NCI-H82 treated with DMSO at 0.1 percent for 48 hours (cell line): ENCODE results near the gene ANTXR2.
"Not testable (repeated sequence)": the region's sequence is repeated elsewhere in the genome, so short reads cannot be mapped to it uniquely, and the experiment has no call there.

ENCODE experiments used
- DNase-seq: peaks from one replicate; lab custom pipeline; 2025; ENCODE audit not compliant: unreplicated experiment; lab: John Stamatoyannopoulos, UW

The ANTXR2 gene

DNA sequence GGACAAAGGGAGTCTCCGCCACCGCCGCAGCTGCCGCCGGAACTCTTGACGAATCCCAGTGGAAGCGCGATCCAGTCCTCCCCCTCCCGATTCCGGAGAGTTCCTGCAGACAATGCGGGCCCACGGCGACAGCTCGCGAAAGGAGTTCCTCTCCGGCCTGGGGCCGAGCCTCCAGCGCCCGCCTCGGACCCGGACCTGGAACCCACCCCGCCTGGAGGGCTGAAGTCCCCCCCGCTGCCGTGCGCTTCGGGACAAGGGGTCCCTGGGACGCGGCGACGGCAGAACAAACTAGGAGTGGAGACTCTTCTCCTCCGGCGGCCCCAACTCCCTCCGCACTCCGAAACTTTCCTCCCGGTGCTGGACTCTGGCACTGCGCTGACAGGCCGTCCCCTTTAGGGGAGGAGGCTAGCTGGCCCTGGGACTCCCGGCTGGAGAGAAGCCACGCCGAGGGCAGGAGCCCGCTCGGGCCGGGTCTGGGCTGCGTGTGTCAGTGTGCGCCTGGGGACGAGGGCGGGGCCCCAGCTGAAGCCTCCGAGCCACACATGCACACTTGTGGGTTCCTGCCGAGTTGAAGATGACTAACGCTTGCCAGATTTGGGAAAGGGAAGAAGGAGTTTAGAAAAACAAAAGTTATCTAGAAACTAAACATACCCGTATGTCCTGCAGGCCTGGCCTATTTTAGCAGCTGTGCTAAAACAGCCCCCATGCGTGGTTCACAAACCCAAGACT lies at the start of gene ANTXR2:
ANTXR2 (minus strand) TSS at position 486 of the 729 bp plus-strand sequence. CDS start 669 bp downstream, outside the sequence.
- peak; percentile 39 for DNase-seq

DNA sequence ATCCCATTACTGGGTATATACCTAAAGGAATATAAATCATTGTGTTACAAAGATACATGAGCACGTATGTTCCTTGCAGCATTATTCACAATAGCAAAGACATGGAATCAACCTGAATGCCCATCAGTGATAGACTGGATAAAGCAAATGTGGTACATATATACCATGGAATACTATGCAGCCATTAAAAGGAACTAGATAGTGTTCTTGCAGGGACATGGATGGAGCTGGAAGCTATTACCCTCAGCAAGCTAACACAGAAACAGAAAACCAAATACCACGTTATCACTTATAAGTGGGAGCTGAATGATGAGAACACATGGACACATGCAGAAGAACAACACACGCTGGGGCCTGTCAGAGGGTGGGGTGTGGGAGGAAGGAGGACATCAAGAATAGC lies 48.8 kb upstream of the ANTXR2 start:
- not testable (repeated sequence) for DNase-seq

GRCh38 chr4:80119620-80120019 lies 46.6 kb upstream of the ANTXR2 start:
- not testable (repeated sequence) for DNase-seq

DNA sequence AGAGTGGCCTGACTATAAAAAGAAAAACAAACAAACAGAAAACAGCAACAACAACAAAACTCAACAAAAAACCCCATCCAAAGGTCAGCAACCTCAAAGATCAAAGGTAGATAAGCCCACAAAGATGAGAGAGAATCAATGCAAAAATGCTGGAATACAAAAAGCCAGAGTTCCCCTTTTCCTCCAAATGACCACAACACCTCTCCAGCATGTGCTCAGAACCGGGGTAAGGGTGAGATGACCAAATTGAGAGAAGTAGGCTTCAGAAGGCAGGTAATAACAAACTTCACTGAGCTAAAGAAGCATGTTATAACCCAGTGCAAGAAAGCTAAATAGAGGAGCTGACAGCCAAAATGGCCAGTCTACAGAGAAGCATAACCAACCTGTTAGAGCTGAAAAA lies 43.5 kb upstream of the ANTXR2 start:
- no peak for DNase-seq

DNA sequence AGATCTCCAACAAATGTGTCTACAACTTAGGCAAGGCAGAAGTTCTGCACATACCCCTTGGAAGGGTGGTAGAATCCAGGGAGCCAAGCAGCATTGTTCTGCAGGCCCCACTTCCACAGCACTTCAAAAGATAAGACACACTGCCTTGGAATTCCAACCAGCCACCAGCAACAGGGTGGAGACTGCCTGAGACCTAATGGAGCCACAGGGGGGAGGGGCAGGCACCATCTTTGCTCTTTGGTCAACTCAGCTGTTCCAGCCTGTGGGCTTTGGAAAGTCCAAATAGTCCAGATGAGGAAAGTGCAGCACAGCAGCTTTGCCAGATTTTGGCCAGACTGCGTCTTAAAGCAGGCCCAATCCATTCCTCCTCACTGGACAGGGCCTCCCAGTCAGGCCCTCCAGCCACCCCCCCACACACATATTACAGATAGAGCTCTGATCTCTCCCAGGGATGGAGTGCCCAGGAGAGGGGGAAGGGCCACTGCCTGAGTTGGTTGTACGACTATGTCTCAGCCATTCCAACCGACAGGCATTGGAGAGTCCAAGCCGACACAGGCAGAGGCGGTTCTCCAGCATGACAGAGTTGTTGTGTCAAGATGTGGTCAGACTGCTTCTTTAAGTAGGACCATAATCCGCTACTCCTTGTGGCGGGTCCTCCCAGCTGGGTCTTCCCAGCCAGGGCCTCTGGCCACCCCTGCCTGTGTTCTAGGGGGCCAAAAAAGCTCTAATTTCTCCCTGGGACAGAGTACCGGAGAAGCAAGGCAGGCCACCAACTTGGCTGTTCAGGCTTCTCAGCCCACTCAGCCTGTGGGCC lies 42.5 kb upstream of the ANTXR2 start:
- no peak for DNase-seq

DNA sequence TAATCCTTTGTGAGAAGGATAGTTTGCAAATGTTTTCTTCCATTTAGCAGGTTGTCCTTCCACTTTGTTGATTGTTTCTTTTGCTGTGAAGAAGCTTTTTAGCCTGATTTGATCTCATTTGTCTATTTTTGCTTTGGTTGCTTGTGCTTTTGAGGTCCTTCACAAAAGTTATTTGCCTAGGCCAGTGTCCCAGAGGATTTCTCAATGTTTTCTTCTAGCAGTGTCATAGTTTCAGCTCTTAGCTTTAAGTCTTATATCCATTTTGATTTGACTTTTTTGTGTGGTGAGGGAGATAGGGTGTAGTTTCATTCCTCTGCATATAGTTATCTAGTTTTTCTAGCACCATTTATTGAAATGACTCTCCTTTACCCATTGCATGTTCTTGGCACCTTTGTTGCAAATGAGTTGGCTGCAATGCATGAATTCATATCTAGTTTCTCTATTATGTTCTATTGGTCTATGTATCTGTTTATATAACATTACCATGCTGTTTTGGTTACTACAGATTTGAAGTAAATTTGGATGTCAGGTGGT lies 41.8 kb upstream of the ANTXR2 start:
- no peak for DNase-seq

GRCh38 chr4:80113615-80114014 lies 40.6 kb upstream of the ANTXR2 start:
- no peak for DNase-seq

DNA sequence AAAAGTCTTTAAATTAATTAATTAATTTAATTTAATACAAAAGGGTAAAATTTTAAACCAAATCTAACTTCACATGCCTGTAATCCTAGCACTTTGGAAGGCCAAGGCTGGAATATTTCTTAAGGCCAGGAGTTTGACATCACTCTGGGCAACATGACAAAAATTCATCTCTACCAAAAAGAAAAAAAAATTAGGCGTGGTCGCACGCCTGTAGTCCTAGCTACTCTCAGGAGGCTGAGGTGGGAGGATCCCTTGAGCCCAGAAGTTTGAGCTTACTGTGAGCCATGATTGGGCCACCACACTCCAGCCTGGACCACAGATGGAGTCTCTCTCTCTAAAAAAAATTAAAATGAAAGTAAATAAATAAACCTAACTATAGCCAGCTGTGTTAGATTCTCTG lies 39.2 kb upstream of the ANTXR2 start:
- DNase-seq, result no peak

- DNase-seq, result no peak
These were observed 38.2 kb upstream of the ANTXR2 start for GRCh38 chr4:80111276-80111675.

GRCh38 chr4:80107374-80107773 lies 34.3 kb upstream of the ANTXR2 start:
- DNase-seq, result no peak

DNA sequence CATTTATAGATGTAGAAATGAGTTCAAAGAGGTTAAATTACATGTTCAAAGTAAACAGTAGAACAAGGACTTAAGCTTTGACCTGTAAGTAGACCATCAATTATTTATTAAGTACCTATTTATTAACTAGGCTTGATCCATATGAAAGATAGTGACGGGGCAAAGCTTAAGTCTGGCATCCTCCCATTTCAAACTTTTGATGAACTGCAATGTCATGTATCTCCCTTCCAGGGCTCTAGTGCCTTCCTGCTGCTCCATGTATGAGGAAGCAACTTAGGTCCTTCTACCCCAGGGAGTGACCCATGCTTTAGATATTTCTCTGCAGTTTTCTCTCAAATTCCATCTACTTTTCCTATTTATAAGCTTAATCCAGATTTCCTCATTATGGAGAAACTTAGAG lies 31.9 kb upstream of the ANTXR2 start:
- DNase-seq, result no peak

- DNase-seq, result no peak
These were observed 30.6 kb upstream of the ANTXR2 start for GRCh38 chr4:80103629-80104028.

DNA sequence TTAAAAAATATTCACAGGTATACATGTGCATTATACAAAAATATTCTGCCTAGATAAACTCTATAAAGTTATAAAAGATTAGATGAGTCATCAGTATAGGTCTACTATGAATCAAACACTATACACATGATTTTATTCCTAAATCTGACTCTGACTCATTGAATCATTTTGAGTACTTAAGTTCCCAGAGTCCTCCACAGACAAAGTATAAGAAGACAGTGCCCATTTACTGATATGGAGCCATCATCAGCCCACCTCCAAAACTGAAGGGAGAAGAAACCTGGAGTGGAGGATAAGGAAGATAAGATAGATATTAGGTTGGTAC lies 28.7 kb upstream of the ANTXR2 start:
- no peak for DNase-seq

DNA sequence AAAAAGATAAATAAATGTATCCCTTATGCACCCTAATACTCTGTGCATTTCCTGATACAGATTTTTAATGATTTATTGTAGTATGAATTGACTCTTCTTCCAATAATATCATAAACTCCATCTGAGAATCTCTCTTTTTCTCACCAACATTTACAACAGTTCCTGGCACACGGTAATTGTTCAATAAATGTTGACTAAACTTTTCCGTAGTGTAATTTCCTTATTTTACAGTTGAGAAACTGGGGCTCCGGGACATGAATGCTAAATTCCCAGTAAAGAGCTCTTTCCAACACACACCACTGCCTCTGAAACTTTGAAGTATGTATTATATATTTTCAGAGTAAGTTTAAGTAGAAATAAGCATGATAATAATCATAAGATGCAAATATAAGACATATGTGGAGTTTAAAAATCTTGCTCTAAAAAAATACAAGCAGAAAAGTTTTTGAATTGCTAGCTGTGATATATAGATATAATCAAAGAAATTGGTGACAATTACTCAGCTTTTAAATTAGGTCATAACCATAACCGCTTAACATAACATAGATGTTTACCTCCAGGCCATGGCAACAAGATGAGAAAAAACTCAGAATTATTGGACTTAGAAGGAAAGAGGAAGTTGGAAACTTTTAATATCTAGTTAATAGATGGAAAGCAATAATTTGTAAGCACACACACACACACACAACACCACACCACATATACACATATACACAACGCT lies 28.2 kb upstream of the ANTXR2 start:
- no peak for DNase-seq

DNA sequence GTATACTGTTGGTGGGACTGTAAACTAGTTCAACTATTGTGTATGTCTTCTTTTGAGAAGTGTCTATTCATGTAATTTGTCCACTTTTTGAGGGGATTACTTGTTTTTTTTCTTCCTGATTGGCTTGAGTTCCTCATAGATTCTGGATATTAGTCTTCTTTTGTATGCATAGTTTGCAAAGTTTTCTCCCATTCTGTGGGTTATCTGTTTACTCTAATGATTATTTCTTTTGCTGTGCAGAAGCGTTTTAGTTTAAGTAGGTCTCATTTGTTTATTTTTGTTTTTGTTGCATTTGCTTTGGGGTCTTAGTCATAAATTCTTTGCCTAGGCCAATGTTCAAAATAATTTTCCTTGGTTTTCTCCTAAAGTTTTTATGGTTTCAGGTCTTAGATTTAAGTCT lies 26.6 kb upstream of the ANTXR2 start:
- no peak for DNase-seq

DNA sequence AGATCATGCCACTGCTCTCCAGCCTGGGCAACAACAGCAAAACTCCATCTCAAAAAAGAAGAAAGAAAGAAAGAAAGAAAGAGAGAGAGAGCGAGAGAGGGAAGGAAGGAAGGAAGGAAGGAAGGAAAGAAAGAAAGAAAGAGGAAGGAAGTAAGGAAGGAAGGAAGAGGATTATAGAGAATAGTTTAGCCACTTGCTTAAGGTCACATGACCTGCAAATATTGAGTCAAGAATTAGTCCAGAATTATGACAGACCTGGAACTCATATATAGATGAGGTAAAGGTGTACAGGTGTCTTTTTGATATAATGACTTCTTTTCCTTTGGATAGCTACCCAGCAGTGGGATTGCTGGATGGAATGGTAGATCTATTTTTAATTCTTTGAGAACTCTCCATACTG lies 25.6 kb upstream of the ANTXR2 start:
- no peak for DNase-seq

DNA sequence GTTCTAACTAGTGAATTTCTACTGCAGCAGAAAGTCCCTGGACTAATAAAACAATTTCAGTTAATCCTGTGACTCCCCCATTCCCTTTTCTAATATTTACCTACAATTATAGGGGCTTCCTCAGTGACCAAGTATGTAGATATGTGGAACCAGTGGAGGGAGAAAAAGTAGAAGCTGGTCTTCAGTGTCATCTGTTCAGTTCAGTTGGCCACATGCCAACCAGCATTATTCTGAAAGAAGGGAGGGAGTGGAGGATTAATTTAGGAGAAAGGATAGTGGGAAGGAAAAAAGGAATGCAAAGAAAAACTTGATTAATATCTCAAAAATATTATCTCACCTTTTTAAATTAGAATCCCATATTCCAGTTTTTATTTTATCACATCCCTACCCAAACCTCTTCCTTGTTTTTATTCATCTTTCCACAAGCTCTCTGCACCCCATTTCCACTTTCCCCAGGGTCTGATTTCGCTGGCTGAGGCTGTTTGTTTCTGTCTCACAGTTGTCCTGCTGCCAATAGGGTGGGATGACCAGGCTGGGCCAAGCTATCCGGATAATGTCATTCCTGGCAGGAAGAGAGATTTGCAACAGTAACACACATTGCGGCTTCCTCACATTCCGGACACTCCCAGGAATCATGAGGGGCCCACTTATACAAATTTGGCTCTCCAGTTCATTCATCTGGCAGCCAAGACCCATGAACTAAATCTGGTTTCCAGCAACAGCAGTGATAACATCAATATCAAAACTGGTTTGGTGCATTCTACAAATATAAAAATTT lies 24.6 kb upstream of the ANTXR2 start:
- DNase-seq, result peak; percentile 3

GRCh38 chr4:80096175-80096850 lies 23.3 kb upstream of the ANTXR2 start:
- no peak for DNase-seq

- DNase-seq, result no peak
These were observed 21.2 kb upstream of the ANTXR2 start for GRCh38 chr4:80094191-80094590.

GRCh38 chr4:80093563-80093962 lies 20.5 kb upstream of the ANTXR2 start:
- no peak for DNase-seq
